HepG2 (cell line): ENCODE measurements around the gene SPTB. TPM values are rescaled to one million over a fixed set of nuclear protein-coding genes. Genes with fewer than 3 reads are reported as not detected.

Experiments
- ATAC-seq: fragments of 200-7000 bp; cut with Tn5 transposase; 3 replicates; pipeline ENCODE4 v1.9.1; 2020; ENCODE audit warnings: mild to moderate bottlenecking, moderate library complexity
- BruUV-seq: library from RNA; stranded (reverse); fragments of 400-500 nt; replicated peaks from 2 replicates; lab custom pipeline; 2021; lab: Mats Ljungman, UMichigan
- CTCF ChIA-PET: fragments of 300-600 bp; formaldehyde crosslinking; extraction: SDS; loops from one replicate; lab custom pipeline; 2021; ENCODE audit warnings: low total read pairs, inconsistent platforms, low intra/inter-chr PET ratio; lab: Yijun Ruan, JAX
- POLR2A ChIA-PET: fragments of 350-600 bp; sonication (Branson Sonifier 250); formaldehyde crosslinking; loops from one replicate; lab custom pipeline; 2020; ENCODE audit warnings: antibody characterized with exemption, inconsistent platforms; lab: Yijun Ruan, JAX
- DNase-seq: peaks from one replicate; pipeline ENCODE4 v3.0.0-alpha.2; 2015; ENCODE audit warnings: low spot score
- FAIRE-seq: peaks from 3 replicates; lab custom pipeline; 2011; peaks lifted over from hg19 to GRCh38; lab: Jason Lieb, UNC
- H2AFZ ChIP-seq: one replicate; pipeline ENCODE4 v1.6.1; 2011; ENCODE audit warnings: low read length, inconsistent platforms
- H3K27ac ChIP-seq: fragments of 300-600 bp; 3 replicates; pipeline ENCODE4 v1.8.0; 2011; ENCODE audit warnings: mixed run types, mild to moderate bottlenecking, mixed read lengths, low read length, inconsistent platforms; ENCODE audit not compliant: insufficient read depth; ENCODE audit errors: extremely low read length
- H3K27me3 ChIP-seq, 2 experiments: fragments of 200-600 bp in 1 of 2; 2 replicates in 1 of 2; 3 replicates in 1 of 2; pipeline versions ENCODE4 v1.6.0 to v1.8.0; 2011; ENCODE audit warnings: low read length in 2 of 2, mild to moderate bottlenecking in 2 of 2, moderate library complexity in 2 of 2, inconsistent platforms in 1 of 2; ENCODE audit not compliant: insufficient read depth in 2 of 2, control insufficient read depth in 1 of 2
- H3K36me3 ChIP-seq, 2 experiments: fragments of 200-600 bp in 1 of 2; replicated peaks in 1 of 2; 2 replicates in 1 of 2; 3 replicates in 1 of 2; pipeline versions ENCODE4 v1.5.1 to v1.8.0; 2011; ENCODE audit warnings: low read length in 2 of 2, inconsistent platforms in 1 of 2; ENCODE audit not compliant: insufficient read depth in 2 of 2, control insufficient read depth in 1 of 2
- H3K4me1 ChIP-seq: 2 replicates; pipeline ENCODE4 v1.5.1; 2012; ENCODE audit warnings: low read length, inconsistent platforms; ENCODE audit not compliant: insufficient read depth
- H3K4me2 ChIP-seq: 2 replicates; pipeline ENCODE4 v1.6.0; 2011; ENCODE audit warnings: low read depth, low read length, inconsistent platforms
- H3K4me3 ChIP-seq, 3 experiments: fragments of 200-600 bp in 1 of 3; sonication (generic), shearing (Covaris generic) in 1 of 3; replicated peaks in 1 of 3; 2 replicates each; pipeline ENCODE4 v1.5.1; 2011 to 2016; ENCODE audit warnings: low read length in 3 of 3, inconsistent platforms in 2 of 3, low read depth in 2 of 3, mild to moderate bottlenecking in 2 of 3, control low read depth in 1 of 3, mixed read lengths in 1 of 3; ENCODE audit not compliant: insufficient read depth in 1 of 3
- H3K79me2 ChIP-seq: one replicate; pipeline ENCODE4 v1.6.1; 2011; ENCODE audit warnings: low read length, inconsistent platforms; ENCODE audit not compliant: insufficient read depth
- H3K9ac ChIP-seq: 2 replicates; pipeline ENCODE4 v1.6.0; 2011; ENCODE audit warnings: mild to moderate bottlenecking, low read depth, low read length, inconsistent platforms; ENCODE audit not compliant: insufficient read depth
- H3K9me3 ChIP-seq: 2 replicates; pipeline ENCODE4 v1.5.1; 2012; ENCODE audit warnings: mild to moderate bottlenecking, low read length
- H4K20me1 ChIP-seq: 2 replicates; pipeline ENCODE4 v1.6.0; 2011; ENCODE audit warnings: inconsistent platforms, mild to moderate bottlenecking, low read length, moderate library complexity; ENCODE audit not compliant: insufficient read depth
- AGO2 ChIP-seq: fragments of 200-400 bp; formaldehyde crosslinking; optimal IDR thresholded peaks from 2 replicates; pipeline ENCODE3; 2017; ENCODE audit warnings: mild to moderate bottlenecking, low read depth, low read length, moderate library complexity
- HNRNPUL1 ChIP-seq: fragments of 200-400 bp; formaldehyde crosslinking; IDR thresholded peaks from 2 replicates; pipeline ENCODE4 v1.6.1; 2017; ENCODE audit warnings: low read depth, mild to moderate bottlenecking, low read length, moderate library complexity
- RCOR2 ChIP-seq: IDR thresholded peaks from 2 replicates; pipeline ENCODE4 v1.6.1; 2016; ENCODE audit warnings: missing biosample characterization, missing genetic modification reagents
- ZNF205 ChIP-seq: IDR thresholded peaks from 2 replicates; pipeline ENCODE4 v1.6.1; 2018; ENCODE audit warnings: missing biosample characterization, missing genetic modification reagents
- ZNF343 ChIP-seq: sonication (generic); formaldehyde crosslinking; IDR thresholded peaks from 2 replicates; pipeline ENCODE4 v1.4.0; 2020; ENCODE audit warnings: mild to moderate bottlenecking, missing genetic modification reagents
- ZNF577 ChIP-seq: sonication (generic); formaldehyde crosslinking; IDR thresholded peaks from 2 replicates; pipeline ENCODE4 v1.4.0; 2020; ENCODE audit warnings: mild to moderate bottlenecking, low read depth, missing genetic modification reagents, borderline replicate concordance
- ZNF629 ChIP-seq: sonication (generic); formaldehyde crosslinking; conservative IDR thresholded peaks from 2 replicates; pipeline ENCODE4 v1.5.0; 2020; ENCODE audit warnings: missing genetic modification reagents
- ZNF784 ChIP-seq: sonication (generic); formaldehyde crosslinking; IDR thresholded peaks from 2 replicates; pipeline ENCODE4 v1.5.1; 2020; ENCODE audit warnings: missing genetic modification reagents, mild to moderate bottlenecking, borderline replicate concordance
- ZSCAN29 ChIP-seq: sonication (generic); formaldehyde crosslinking; conservative IDR thresholded peaks from 2 replicates; pipeline ENCODE4 v1.4.0; 2020; ENCODE audit warnings: mild to moderate bottlenecking, missing genetic modification reagents
- WGBS: methylation state at CpG from one replicate; pipeline ENCODE4 v1.1.6; 2017; ENCODE audit warnings: low lambda C conversion rate; 5-methylcytosine and 5-hydroxymethylcytosine counted together
- in situ Hi-C: cut with HindIII; loops from 2 replicates; pipeline ENCODE4 v1.10.0; 2017; ENCODE audit warnings: low pct_unique_long_range_greater_than_20kb; ENCODE audit not compliant: extremely low pct_ligation_motif_present
- intact Hi-C: fragments of 100-400 bp; cut with micrococcal nuclease; formaldehyde crosslinking; loops from one replicate; pipeline ENCODE4 v1.10.0; 2022; ENCODE audit not compliant: unreplicated experiment
- polyA plus RNA-seq, 8 experiments: library from polyadenylated mRNA; depleted of rRNA in 3 of 8; stranded (reverse) in 7 of 8; unstranded in 1 of 8; fragments of >200 nt; fragmentation: Illumina TruSeq in 4 of 8; extraction: Trizol in 4 of 8; gene quantifications; 2 replicates each; pipeline versions ENCODE4 v1.2.1 to v1.2.3, GENCODE V29; 2011 to 2016; ENCODE audit warnings: low read depth in 4 of 8, missing spikeins in 1 of 8, mixed read lengths in 1 of 8; ENCODE audit not compliant: insufficient read depth in 1 of 8
- total RNA-seq, 5 experiments: library from RNA; depleted of rRNA; stranded (reverse); fragments of >200 nt; fragmentation: Illumina TruSeq; extraction: Trizol; gene quantifications; 2 replicates each; pipeline ENCODE4 v1.2.3, GENCODE V29; 2016; ENCODE audit warnings: low read depth in 1 of 5

SPTB gene
- total and polyA plus RNA-seq, 2 of the 13 experiments (the other 11 are each of a cell fraction or from before 2014, with no cell fraction given), result 0.01 to 0.02 TPM

DNA sequence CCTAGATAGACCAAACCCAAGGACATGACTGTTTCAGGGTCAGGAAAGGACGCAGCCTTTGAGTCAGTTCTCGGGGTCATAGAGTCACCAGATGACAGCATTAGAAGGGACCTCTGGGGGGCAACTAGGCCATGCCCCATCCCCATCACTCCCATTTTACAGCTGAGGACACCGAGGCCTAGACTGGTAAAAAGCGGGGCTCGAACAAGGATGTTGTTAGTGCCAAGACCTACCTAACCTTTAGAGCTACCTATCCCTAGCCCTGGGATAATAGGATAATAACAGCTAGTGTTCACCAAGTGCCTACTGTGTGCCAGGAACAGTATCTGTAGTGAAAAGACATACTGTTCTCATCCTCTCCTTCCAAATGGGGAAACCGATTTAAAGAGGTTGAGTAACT, 126.8 kb downstream of the SPTB start:
- H3K4me1 ChIP-seq, result peaks cover 9% of the 10 kb centered on the region; the same call in 1 of the 2 replicates
- 82% methylated on average over 3 of the region's 6 CpGs for WGBS
- H3K9ac ChIP-seq, result no peak overlapping the region
- peaks cover 4 to 19% of the 10 kb centered on the region in 2 experiments; a peak in 4 of 5 replicates for H3K27me3 ChIP-seq
- H3K4me3 ChIP-seq, result no peak overlapping the region
- no peak overlapping the region for H3K4me2 ChIP-seq
- no peak for FAIRE-seq
- no peaks in the 10 kb centered on the region for H3K36me3 ChIP-seq
- no peak overlapping the region for H3K27ac ChIP-seq
- no TSS peak for BruUV-seq
- no peaks in the 10 kb centered on the region for H3K79me2 ChIP-seq
- ChIA-PET POLR2A (no interaction called here), CTCF (no interaction called here)
- intact Hi-C loops, result no loop called here
- no peak for ATAC-seq
- no peak for DNase-seq
- in situ Hi-C loops, result no loop called here
- H2AFZ ChIP-seq, result no peak overlapping the region
- no peaks in the 10 kb centered on the region for H3K9me3 ChIP-seq
- H4K20me1 ChIP-seq, result no peaks in the 10 kb centered on the region
- TF ChIP-seq ZNF577 (CRISPR knock-in tag) (no peak), ZNF343 (no peak), RCOR2 (CRISPR knock-in tag) (no peak), ZNF629 (CRISPR knock-in tag) (peak; percentile 46), ZSCAN29 (no peak), HNRNPUL1 (no peak), ZNF784 (CRISPR knock-in tag) (no peak)

- Histone ChIP-seq H3K36me3 (peaks cover 0 to 2% of the 10 kb centered on the region in 2 experiments; a peak in 1 of 5 replicates), H3K27me3 (peaks cover 0 to 2% of the 10 kb centered on the region in 2 experiments; a peak in 3 of 5 replicates), H3K9ac (no peak overlapping the region), H3K79me2 (no peaks in the 10 kb centered on the region), H3K9me3 (no peaks in the 10 kb centered on the region), H2AFZ (no peak overlapping the region), H4K20me1 (no peaks in the 10 kb centered on the region), H3K4me2 (no peak overlapping the region), H3K27ac (no peak overlapping the region), H3K4me3 (no peak overlapping the region), H3K4me1 (no peaks in the 10 kb centered on the region)
- no peak for FAIRE-seq
- TF ChIP-seq AGO2, result peak; percentile 62
- TF ChIP-seq ZNF205 (CRISPR knock-in tag), result no peak
- ATAC-seq, result no peak
- intact Hi-C loops, result no loop called here
- DNase-seq, result no peak
- BruUV-seq, result no TSS peak
- in situ Hi-C loops, result no loop called here
- CTCF ChIA-PET, result no interaction called here
- 94% methylated on average over 29 of the region's 51 CpGs for WGBS
- POLR2A ChIA-PET, result no interaction called here
Measured at GRCh38 chr14:64748995-64749714, 130.6 kb downstream of the SPTB start.
